Ishikawa (cell line): ENCODE data around the gene PDZRN3.

Experiments
- CEBPB ChIP-seq: IDR thresholded peaks from 2 replicates; pipeline ENCODE4 v1.6.1; 2012
- CREB1 ChIP-seq: IDR thresholded peaks from 2 replicates; pipeline ENCODE4 v1.6.1; 2012; ENCODE audit warnings: low read depth
- EP300 ChIP-seq: IDR thresholded peaks from 2 replicates; pipeline ENCODE4 v1.6.1; 2012; ENCODE audit warnings: borderline replicate concordance
- NFIC ChIP-seq: IDR thresholded peaks from 2 replicates; pipeline ENCODE4 v1.6.1; 2012
- RAD21 ChIP-seq: IDR thresholded peaks from 2 replicates; pipeline ENCODE4 v1.6.1; 2012; ENCODE audit warnings: low read depth
- TCF12 ChIP-seq: IDR thresholded peaks from 2 replicates; pipeline ENCODE4 v1.6.1; 2012; ENCODE audit warnings: low read depth

GRCh38 chr3:73652896-73653295 lies 28.2 kb upstream of the PDZRN3 start:
- TF ChIP-seq EP300 (no peak), NFIC (no peak), CEBPB (no peak), RAD21 (no peak), CREB1 (no peak), TCF12 (no peak)
